Nephron progenitor cell (in vitro differentiated cells): ENCODE measurements around the gene CACNA2D3.

ENCODE experiments used
- DNase-seq: peaks from one replicate; pipeline ENCODE4 v3.0.0; 2021
- H3K27ac Mint-ChIP-seq: 2 replicates; pipeline ENCODE4 v1.8.0; 2021; ENCODE audit warnings: mild to moderate bottlenecking, moderate library complexity, mixed read lengths
- H3K27me3 Mint-ChIP-seq: 2 replicates; pipeline ENCODE4 v1.8.0; 2021; ENCODE audit warnings: mild to moderate bottlenecking, low read depth, mixed read lengths; ENCODE audit not compliant: poor library complexity
- H3K36me3 Mint-ChIP-seq: 2 replicates; pipeline ENCODE4 v1.8.0; 2021; ENCODE audit warnings: low read depth, mixed read lengths
- H3K4me1 Mint-ChIP-seq: 2 replicates; pipeline ENCODE4 v1.8.0; 2021; ENCODE audit warnings: mixed read lengths
- H3K4me3 Mint-ChIP-seq: 2 replicates; pipeline ENCODE4 v1.8.0; 2021; ENCODE audit warnings: mild to moderate bottlenecking, moderate library complexity, mixed read lengths
- H3K9me3 Mint-ChIP-seq: 2 replicates; pipeline ENCODE4 v1.8.0; 2021; ENCODE audit warnings: mild to moderate bottlenecking, moderate library complexity, mixed read lengths
- TF ChIP-seq, protein P1 (sequence below): fragments of 200-600 bp; sonication (generic); IDR thresholded peaks from 2 replicates; pipeline ENCODE4 v1.5.0; 2021; ENCODE audit warnings: antibody characterized with exemption

The CACNA2D3 gene

DNA sequence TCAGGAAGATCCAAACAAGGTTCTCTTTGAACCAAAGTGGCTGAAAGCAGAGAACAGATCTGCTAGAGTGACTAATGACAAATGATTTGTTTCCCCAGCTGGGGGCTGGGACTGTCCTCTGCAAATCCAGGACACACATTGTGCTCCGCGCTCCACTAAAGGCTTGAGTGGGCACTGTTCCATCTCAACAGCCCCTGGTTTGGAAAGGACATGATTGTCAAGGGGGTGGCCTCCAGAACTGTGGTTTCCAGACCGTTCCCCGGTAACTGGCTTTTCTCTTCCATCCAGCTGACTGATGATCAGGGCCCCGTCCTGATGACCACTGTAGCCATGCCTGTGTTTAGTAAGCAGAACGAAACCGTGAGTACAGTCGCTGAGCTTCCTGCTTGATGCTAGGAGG lies 714.5 kb downstream of the CACNA2D3 start:
- Mint-ChIP-seq H3K27ac (peak overlapping the region; percentile 59), H3K27me3 (peaks cover 6% of the 10 kb centered on the region), H3K4me1 (peaks cover 29% of the 10 kb centered on the region), H3K4me3 (no peak overlapping the region), H3K9me3 (peaks cover 13% of the 10 kb centered on the region), H3K36me3 (no peaks in the 10 kb centered on the region)
- DNase-seq: peak; percentile 23
- TF ChIP-seq, protein P1, sequence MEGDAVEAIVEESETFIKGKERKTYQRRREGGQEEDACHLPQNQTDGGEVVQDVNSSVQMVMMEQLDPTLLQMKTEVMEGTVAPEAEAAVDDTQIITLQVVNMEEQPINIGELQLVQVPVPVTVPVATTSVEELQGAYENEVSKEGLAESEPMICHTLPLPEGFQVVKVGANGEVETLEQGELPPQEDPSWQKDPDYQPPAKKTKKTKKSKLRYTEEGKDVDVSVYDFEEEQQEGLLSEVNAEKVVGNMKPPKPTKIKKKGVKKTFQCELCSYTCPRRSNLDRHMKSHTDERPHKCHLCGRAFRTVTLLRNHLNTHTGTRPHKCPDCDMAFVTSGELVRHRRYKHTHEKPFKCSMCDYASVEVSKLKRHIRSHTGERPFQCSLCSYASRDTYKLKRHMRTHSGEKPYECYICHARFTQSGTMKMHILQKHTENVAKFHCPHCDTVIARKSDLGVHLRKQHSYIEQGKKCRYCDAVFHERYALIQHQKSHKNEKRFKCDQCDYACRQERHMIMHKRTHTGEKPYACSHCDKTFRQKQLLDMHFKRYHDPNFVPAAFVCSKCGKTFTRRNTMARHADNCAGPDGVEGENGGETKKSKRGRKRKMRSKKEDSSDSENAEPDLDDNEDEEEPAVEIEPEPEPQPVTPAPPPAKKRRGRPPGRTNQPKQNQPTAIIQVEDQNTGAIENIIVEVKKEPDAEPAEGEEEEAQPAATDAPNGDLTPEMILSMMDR: no peak

DNA sequence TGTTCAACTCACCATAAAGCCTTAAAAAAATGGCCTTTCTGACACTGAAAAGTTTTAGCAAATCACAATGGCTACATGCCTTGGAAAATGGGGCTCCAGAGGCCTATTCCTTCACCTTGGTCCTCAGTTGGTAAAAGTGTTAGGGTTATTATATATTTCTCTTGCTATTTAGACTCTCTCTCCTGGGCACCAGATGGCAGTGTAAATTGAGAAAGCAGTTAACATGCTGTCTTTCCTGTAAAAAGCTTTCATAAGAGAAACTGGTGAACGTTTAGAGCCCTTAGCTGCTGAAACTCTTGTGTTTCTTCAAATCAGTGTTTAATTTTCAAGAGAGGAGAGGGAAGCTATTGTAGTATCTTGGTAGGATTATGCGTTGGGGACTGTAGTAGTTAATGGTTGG lies 715.6 kb downstream of the CACNA2D3 start:
- Mint-ChIP-seq H3K27me3 (peaks cover 3% of the 10 kb centered on the region), H3K9me3 (peaks cover 10% of the 10 kb centered on the region), H3K27ac (no peak overlapping the region), H3K36me3 (no peaks in the 10 kb centered on the region), H3K4me3 (no peak overlapping the region), H3K4me1 (peaks cover 32% of the 10 kb centered on the region)
- TF ChIP-seq, protein P1: no peak
- no peak for DNase-seq

DNA sequence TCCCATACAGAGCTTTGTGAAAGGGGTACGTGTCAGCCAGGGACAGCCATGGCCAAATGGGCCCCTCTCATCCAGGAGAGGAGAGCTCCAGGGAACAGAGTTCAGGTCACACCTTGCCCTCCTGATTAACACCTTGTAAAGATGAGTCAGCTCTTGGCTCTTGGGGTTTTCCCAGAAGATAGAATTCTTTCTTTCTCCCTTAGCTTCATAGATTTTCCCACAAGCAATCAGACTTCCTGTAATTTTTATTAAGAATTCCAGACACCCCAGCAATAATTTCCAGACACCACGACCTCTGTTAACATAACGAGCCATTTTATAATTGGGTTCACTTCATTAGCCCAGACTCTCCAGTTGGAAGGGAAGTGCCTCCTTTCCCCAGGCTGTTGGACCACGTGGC lies 719.1 kb downstream of the CACNA2D3 start:
- H3K36me3 Mint-ChIP-seq: no peaks in the 10 kb centered on the region
- H3K27me3 Mint-ChIP-seq: peaks cover 3% of the 10 kb centered on the region
- peaks cover 10% of the 10 kb centered on the region for H3K9me3 Mint-ChIP-seq
- TF ChIP-seq, protein P1: no peak
- no peak for DNase-seq
- H3K4me3 Mint-ChIP-seq: no peak overlapping the region
- no peak overlapping the region for H3K27ac Mint-ChIP-seq
- H3K4me1 Mint-ChIP-seq: peaks cover 54% of the 10 kb centered on the region

DNA sequence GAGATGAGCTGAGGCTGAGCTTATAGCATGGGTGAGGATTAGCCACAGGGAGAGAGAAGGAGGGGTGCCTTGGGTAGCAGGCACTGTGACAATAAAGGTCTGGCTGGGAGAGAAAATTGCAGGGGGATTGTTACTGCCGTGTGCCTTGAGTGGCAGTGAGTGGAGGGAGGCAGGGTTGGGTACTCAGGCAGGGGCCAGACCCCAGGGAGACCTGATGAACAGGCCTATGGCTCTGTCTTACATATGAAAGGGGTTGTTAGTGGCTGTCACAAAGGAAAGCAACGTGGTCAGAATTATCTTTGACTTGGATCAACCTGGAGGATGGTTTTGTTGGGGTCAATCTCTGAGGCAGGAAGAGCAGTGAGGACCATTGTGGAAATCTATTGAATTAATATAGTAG lies 721.0 kb downstream of the CACNA2D3 start:
- Mint-ChIP-seq H3K4me3 (no peak overlapping the region), H3K9me3 (peaks cover under 1% of the 10 kb centered on the region), H3K27ac (peak overlapping the region; percentile 20), H3K4me1 (peaks cover 36% of the 10 kb centered on the region), H3K36me3 (no peaks in the 10 kb centered on the region), H3K27me3 (no peaks in the 10 kb centered on the region)
- TF ChIP-seq, protein P1: no peak
- no peak for DNase-seq

DNA sequence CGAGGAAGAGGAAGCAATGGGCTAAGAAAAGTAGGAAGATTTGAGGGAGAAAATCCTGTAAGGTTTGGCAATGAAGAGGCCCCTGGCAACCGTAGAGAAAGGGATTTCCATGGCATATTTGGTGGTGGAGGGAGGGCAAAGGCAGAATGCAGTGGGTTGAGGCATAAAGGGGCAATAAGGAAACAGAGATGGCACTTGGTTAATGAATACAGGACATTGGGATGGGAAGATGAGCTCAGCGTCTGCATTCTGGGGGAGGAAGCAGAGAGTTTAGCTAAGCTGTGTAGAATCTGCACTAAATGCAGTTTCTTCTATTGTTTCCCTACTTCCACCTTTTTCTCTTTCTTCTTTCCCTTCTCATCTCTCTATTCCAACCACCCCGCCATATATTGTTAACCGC lies 721.9 kb downstream of the CACNA2D3 start:
- no peak overlapping the region for H3K27ac Mint-ChIP-seq
- H3K9me3 Mint-ChIP-seq: no peaks in the 10 kb centered on the region
- H3K36me3 Mint-ChIP-seq: no peaks in the 10 kb centered on the region
- H3K27me3 Mint-ChIP-seq: no peaks in the 10 kb centered on the region
- TF ChIP-seq, protein P1: no peak
- no peak overlapping the region for H3K4me3 Mint-ChIP-seq
- no peak for DNase-seq
- peaks cover 41% of the 10 kb centered on the region for H3K4me1 Mint-ChIP-seq

DNA sequence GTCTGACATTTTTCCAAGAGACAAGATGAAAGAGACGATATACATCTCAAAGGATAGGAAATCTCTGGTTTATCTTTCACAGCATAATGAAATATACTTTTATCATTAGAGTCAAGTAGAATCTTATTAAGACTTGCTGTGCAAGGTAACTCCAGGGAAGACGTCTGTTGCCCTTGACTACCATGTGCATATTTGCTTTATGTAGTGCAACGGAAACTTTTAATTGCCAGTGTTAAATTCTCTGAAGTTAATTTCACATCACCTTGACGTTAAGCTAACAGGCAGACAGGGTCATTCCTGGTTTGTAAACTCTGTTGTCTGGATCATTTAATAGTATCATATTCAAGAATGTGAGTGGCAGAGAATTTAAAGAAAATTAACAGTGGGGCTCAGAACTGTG lies 722.7 kb downstream of the CACNA2D3 start:
- H3K27ac Mint-ChIP-seq: no peak overlapping the region
- H3K9me3 Mint-ChIP-seq: no peaks in the 10 kb centered on the region
- no peaks in the 10 kb centered on the region for H3K27me3 Mint-ChIP-seq
- no peak for DNase-seq
- TF ChIP-seq, protein P1: no peak
- H3K4me3 Mint-ChIP-seq: no peak overlapping the region
- H3K4me1 Mint-ChIP-seq: peaks cover 49% of the 10 kb centered on the region
- no peaks in the 10 kb centered on the region for H3K36me3 Mint-ChIP-seq
